A673 (cell line): Measurements from ENCODE around the gene DFFB. TPM values are rescaled to one million over a fixed set of nuclear protein-coding genes. Genes with fewer than 3 reads are reported as not detected.

Experiments
- BruUV-seq: library from RNA; stranded (reverse); fragments of 400-500 nt; replicated peaks from 2 replicates; lab custom pipeline; 2021; lab: Mats Ljungman, UMichigan
- CTCF ChIA-PET: fragments of 300-600 bp; sonication (Branson Sonifier 250); formaldehyde crosslinking; loops from one replicate; lab custom pipeline; 2022; ENCODE audit warnings: antibody characterized with exemption; lab: Charles Lee
- POLR2A ChIA-PET: fragments of 300-600 bp; sonication (Branson Sonifier 250); formaldehyde crosslinking; loops from one replicate; lab custom pipeline; 2022; ENCODE audit warnings: antibody characterized with exemption; ENCODE audit not compliant: low non-redundant PET; lab: Charles Lee
- DNase-seq: peaks from one replicate; pipeline ENCODE4 v3.0.0-alpha.2; 2015; ENCODE audit warnings: low spot score
- H3K27ac ChIP-seq: fragments of 200-600 bp; sonication (generic); 2 replicates; pipeline ENCODE4 v1.5.1; 2016; ENCODE audit warnings: mixed run types, low read depth, mild to moderate bottlenecking, mixed read lengths, antibody characterized with exemption, low read length; ENCODE audit not compliant: poor library complexity, severe bottlenecking
- H3K27me3 ChIP-seq: fragments of 200-600 bp; sonication (generic); replicated peaks from 2 replicates; pipeline ENCODE4 v1.6.1; 2017; ENCODE audit warnings: mixed run types, low read depth, mild to moderate bottlenecking, mixed read lengths, antibody characterized with exemption, low read length; ENCODE audit not compliant: insufficient read depth, poor library complexity
- H3K36me3 ChIP-seq: fragments of 200-600 bp; sonication (generic); 2 replicates; pipeline ENCODE4 v1.6.1; 2016; ENCODE audit warnings: mixed run types, mild to moderate bottlenecking, mixed read lengths, antibody characterized with exemption, low read length; ENCODE audit not compliant: insufficient read depth, poor library complexity, severe bottlenecking
- H3K4me1 ChIP-seq: fragments of 200-600 bp; sonication (generic); 2 replicates; pipeline ENCODE4 v1.6.1; 2017; ENCODE audit warnings: mixed run types, mild to moderate bottlenecking, mixed read lengths, antibody characterized with exemption, low read length; ENCODE audit not compliant: insufficient read depth, poor library complexity, severe bottlenecking
- H3K4me3 ChIP-seq: fragments of 200-600 bp; sonication (generic); 2 replicates; pipeline ENCODE4 v1.5.1; 2016; ENCODE audit warnings: low read depth, mixed run types, mild to moderate bottlenecking, mixed read lengths, low read length; ENCODE audit not compliant: poor library complexity, severe bottlenecking
- H3K9me3 ChIP-seq: fragments of 200-600 bp; sonication (generic); 2 replicates; pipeline ENCODE4 v1.6.1; 2016; ENCODE audit warnings: mixed run types, low read depth, mild to moderate bottlenecking, mixed read lengths, antibody characterized with exemption, low read length; ENCODE audit not compliant: poor library complexity, severe bottlenecking
- EZH2 ChIP-seq: fragments of 200-600 bp; sonication (generic); IDR thresholded peaks from 2 replicates; pipeline ENCODE4 v1.6.1; 2017; ENCODE audit warnings: borderline replicate concordance, low read depth, mild to moderate bottlenecking, mixed read lengths, antibody characterized with exemption, low read length; ENCODE audit not compliant: poor library complexity, severe bottlenecking
- intact Hi-C: fragments of 100-400 bp; cut with micrococcal nuclease; formaldehyde crosslinking; loops from one replicate; pipeline ENCODE4 v1.10.0; 2022; ENCODE audit not compliant: unreplicated experiment
- total RNA-seq: library from RNA; stranded (reverse); gene quantifications from 2 replicates; pipeline ENCODE4 v1.2.3, GENCODE V29; 2021
- TF ChIP-seq, protein P1 (sequence below): fragments of 300-800, 200-600 bp; sonication (generic); conservative IDR thresholded peaks from 2 replicates; pipeline ENCODE4 v1.5.1; 2017; ENCODE audit warnings: low read depth, mild to moderate bottlenecking, antibody characterized with exemption, low read length, moderate library complexity, mixed read lengths

Gene DFFB
- total RNA-seq, 1 experiment from 2014 or later = 8.9 TPM

- H3K9me3 ChIP-seq = no peaks in the 10 kb centered on the region
These were observed 18.5 kb upstream of the DFFB start for GRCh38 chr1:3838788-3839187.

DNA sequence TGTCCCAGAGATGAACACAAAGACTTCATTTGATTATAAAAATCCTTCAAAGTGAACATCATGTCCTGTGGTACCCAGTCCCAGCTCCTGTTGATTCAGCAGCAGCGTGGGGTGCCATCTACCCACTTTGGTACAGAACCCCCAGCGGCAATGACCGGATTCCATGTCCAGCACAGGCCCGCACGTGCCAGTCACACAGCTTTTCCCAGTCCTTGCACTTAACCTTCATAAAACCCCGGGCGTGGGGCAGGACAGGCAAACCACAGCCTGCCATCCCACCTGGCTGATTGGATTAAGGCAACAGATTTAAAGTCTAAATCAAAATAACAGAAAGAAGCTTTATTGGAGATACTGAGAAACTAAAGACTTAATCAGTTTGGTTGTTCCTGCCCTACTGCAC lies 15.8 kb upstream of the DFFB start:
- POLR2A ChIA-PET = no interaction called here
- Histone ChIP-seq H3K4me3 (no peak overlapping the region), H3K9me3 (no peaks in the 10 kb centered on the region), H3K4me1 (no peaks in the 10 kb centered on the region), H3K27me3 (no peaks in the 10 kb centered on the region), H3K36me3 (peaks cover 5% of the 10 kb centered on the region), H3K27ac (no peak overlapping the region)
- DNase-seq = no peak
- TF ChIP-seq, protein P1, sequence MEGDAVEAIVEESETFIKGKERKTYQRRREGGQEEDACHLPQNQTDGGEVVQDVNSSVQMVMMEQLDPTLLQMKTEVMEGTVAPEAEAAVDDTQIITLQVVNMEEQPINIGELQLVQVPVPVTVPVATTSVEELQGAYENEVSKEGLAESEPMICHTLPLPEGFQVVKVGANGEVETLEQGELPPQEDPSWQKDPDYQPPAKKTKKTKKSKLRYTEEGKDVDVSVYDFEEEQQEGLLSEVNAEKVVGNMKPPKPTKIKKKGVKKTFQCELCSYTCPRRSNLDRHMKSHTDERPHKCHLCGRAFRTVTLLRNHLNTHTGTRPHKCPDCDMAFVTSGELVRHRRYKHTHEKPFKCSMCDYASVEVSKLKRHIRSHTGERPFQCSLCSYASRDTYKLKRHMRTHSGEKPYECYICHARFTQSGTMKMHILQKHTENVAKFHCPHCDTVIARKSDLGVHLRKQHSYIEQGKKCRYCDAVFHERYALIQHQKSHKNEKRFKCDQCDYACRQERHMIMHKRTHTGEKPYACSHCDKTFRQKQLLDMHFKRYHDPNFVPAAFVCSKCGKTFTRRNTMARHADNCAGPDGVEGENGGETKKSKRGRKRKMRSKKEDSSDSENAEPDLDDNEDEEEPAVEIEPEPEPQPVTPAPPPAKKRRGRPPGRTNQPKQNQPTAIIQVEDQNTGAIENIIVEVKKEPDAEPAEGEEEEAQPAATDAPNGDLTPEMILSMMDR = no peak
- no peak for TF ChIP-seq EZH2
- intact Hi-C loops = no loop called here
- CTCF ChIA-PET = no interaction called here
- BruUV-seq = no TSS peak

More at GRCh38 chr1:3838788-3839187, 18.5 kb upstream of the DFFB start:
- Histone ChIP-seq H3K27ac (no peak overlapping the region), H3K4me1 (no peaks in the 10 kb centered on the region), H3K27me3 (no peaks in the 10 kb centered on the region), H3K36me3 (peaks cover 9% of the 10 kb centered on the region), H3K4me3 (no peak overlapping the region)
- BruUV-seq = no TSS peak
- DNase-seq = no peak
- POLR2A ChIA-PET = no interaction called here
- TF ChIP-seq, protein P1 = no peak
- no peak for TF ChIP-seq EZH2
- CTCF ChIA-PET = no interaction called here
- intact Hi-C loops = no loop called here

GRCh38 chr1:3842912-3843311 lies 14.4 kb upstream of the DFFB start:
- H3K9me3 ChIP-seq = no peaks in the 10 kb centered on the region
- BruUV-seq = no TSS peak
- intact Hi-C loops = no loop called here
- H3K27me3 ChIP-seq = no peaks in the 10 kb centered on the region
- TF ChIP-seq EZH2 = no peak
- TF ChIP-seq, protein P1 = no peak
- CTCF ChIA-PET = no interaction called here
- H3K4me3 ChIP-seq = no peak overlapping the region
- no peaks in the 10 kb centered on the region for H3K4me1 ChIP-seq
- POLR2A ChIA-PET = no interaction called here
- no peaks in the 10 kb centered on the region for H3K36me3 ChIP-seq
- H3K27ac ChIP-seq = no peak overlapping the region
- DNase-seq = no peak
